Retinal pigment epithelial cell (primary cell): ENCODE results near the gene NKAIN2.

Source experiments
- DNase-seq: peaks from one replicate; pipeline ENCODE4 v3.0.0-alpha.2; 2010; ENCODE audit warnings: low read depth
- H3K4me3 ChIP-seq: 2 replicates; pipeline ENCODE4 v1.5.1; 2011; ENCODE audit warnings: mild to moderate bottlenecking, low read length, control low read depth, moderate library complexity
- TF ChIP-seq, protein P1 (sequence below): conservative IDR thresholded peaks from 2 replicates; pipeline ENCODE4 v1.5.1; 2011; ENCODE audit warnings: low read depth, low read length, control low read depth, inconsistent platforms

Gene NKAIN2

GRCh38 chr6:124858564-124858963, 1054.9 kb downstream of the NKAIN2 start:
- DNase-seq = no peak
- TF ChIP-seq, protein P1, sequence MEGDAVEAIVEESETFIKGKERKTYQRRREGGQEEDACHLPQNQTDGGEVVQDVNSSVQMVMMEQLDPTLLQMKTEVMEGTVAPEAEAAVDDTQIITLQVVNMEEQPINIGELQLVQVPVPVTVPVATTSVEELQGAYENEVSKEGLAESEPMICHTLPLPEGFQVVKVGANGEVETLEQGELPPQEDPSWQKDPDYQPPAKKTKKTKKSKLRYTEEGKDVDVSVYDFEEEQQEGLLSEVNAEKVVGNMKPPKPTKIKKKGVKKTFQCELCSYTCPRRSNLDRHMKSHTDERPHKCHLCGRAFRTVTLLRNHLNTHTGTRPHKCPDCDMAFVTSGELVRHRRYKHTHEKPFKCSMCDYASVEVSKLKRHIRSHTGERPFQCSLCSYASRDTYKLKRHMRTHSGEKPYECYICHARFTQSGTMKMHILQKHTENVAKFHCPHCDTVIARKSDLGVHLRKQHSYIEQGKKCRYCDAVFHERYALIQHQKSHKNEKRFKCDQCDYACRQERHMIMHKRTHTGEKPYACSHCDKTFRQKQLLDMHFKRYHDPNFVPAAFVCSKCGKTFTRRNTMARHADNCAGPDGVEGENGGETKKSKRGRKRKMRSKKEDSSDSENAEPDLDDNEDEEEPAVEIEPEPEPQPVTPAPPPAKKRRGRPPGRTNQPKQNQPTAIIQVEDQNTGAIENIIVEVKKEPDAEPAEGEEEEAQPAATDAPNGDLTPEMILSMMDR = no peak
- no peak overlapping the region for H3K4me3 ChIP-seq

DNA sequence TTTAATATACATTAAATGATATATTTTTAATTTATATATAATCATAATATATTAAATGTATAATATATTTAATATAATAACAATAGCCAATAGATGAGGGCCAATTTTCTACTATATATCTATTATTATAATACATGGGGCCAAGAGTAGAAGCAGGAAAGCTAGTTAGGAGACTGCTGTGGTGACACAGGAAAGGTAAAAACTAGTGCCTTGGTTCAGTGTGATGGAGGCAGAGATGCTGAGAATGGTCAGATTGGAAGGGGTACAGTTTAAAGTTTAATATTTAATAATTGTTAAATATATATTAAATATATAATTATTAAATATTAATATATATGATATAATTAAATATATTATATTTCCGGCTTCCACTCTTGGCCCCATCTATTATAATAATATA, 1055.7 kb downstream of the NKAIN2 start:
- no peak overlapping the region for H3K4me3 ChIP-seq
- no peak for DNase-seq
- TF ChIP-seq, protein P1 = no peak

- TF ChIP-seq, protein P1 = no peak
- H3K4me3 ChIP-seq = no peak overlapping the region
- DNase-seq = no peak
Observed at GRCh38 chr6:124866040-124866439, 1062.4 kb downstream of the NKAIN2 start.

- H3K4me3 ChIP-seq = no peak overlapping the region
- DNase-seq = no peak
- TF ChIP-seq, protein P1 = no peak
Observed at GRCh38 chr6:124867121-124867520, 1063.5 kb downstream of the NKAIN2 start.

DNA sequence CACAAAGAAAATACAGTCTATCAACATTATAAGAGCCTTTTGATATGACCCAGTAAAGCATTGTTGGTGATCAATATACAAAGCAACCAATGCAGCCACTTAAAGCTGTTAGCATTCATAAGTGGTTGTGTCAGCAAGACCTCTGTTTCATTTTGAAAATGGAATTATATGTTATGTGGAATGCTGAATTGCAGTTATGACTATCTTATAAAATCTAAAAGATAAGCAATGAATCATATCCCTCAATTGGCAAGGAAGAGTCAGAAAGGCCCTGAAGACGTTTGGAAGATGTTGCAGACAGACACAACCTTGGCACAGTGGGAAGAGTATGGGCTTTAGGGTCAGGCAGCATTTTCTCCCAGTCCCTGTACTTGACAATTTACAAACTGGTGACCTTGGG, 1064.8 kb downstream of the NKAIN2 start:
- no peak overlapping the region for H3K4me3 ChIP-seq
- DNase-seq = no peak
- TF ChIP-seq, protein P1 = no peak

GRCh38 chr6:124869416-124869815, 1065.8 kb downstream of the NKAIN2 start:
- H3K4me3 ChIP-seq = no peak overlapping the region
- DNase-seq = no peak
- TF ChIP-seq, protein P1 = no peak

DNA sequence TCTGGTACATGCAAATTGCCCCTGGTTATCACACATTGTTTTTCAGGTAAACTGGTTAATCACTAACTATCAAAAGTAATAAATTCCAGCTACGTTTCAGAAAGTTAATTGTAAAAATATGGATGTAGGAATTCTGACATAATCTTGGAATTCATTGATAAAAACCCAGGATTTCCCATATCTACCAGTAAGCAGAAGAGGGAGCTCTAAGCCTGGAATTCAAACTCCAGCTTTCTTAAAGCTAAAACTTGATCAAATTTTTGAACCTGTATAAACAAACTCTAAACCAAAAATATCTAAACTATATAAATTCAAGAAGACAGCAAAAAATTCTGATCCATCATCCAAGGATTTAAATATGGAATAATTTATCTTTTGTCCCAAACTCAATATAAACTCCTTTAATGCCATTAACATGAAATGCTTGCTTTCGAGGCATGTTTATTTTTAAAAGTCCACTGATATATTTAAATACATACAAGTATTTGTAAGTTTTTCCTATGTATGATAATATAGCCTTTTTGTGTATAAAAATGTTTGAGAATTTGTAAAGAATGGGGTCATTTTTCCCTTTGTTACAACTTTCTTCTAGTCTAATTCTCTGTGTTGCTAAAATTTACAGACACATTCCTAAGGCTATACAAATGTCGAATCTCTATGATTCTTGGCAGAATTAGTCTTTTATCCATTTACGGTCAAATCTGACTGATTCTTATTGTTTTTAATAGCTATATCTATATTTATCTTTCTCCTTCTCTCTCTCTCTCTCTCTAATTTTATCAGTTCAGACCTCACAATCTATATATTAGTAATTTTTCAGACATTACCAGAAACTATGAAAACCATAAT, 1067.2 kb downstream of the NKAIN2 start:
- TF ChIP-seq, protein P1 = peak; percentile 73
- H3K4me3 ChIP-seq = no peak overlapping the region
- no peak for DNase-seq
